SU-DHL-6 (cell line): ENCODE data around the gene HMGA1.
"Not testable (repeated sequence)": the region's sequence is repeated elsewhere in the genome, so short reads cannot be mapped to it uniquely, and the experiment has no call there.

Experiments used
- H2AFZ ChIP-seq: fragments of 200-600 bp; sonication (generic); 2 replicates; pipeline ENCODE4 v1.6.1; 2014; ENCODE audit warnings: low read depth, mild to moderate bottlenecking, moderate library complexity, mixed read lengths, antibody characterized with exemption, low read length; ENCODE audit not compliant: severe bottlenecking
- H3F3A ChIP-seq: fragments of 200-600 bp; shearing (Covaris generic); 2 replicates; pipeline ENCODE4 v1.6.0; 2016; ENCODE audit warnings: antibody characterized with exemption, mild to moderate bottlenecking; ENCODE audit not compliant: insufficient read depth
- H3K27ac ChIP-seq: fragments of 200-600 bp; sonication (generic); 2 replicates; pipeline ENCODE4 v1.5.1; 2016; ENCODE audit warnings: low read depth, mild to moderate bottlenecking, low read length, moderate library complexity, mixed read lengths
- H3K27me3 ChIP-seq: fragments of 200-600 bp; sonication (generic), shearing (Covaris generic); 2 replicates; pipeline ENCODE4 v1.6.0; 2014; ENCODE audit warnings: mild to moderate bottlenecking, low read length
- H3K36me3 ChIP-seq: fragments of 200-600 bp; sonication (generic); 2 replicates; pipeline ENCODE4 v1.6.1; 2014; ENCODE audit warnings: mild to moderate bottlenecking, low read length, mixed read lengths
- H3K4me2 ChIP-seq: fragments of 300-600, 200-600 bp; shearing (Covaris generic), sonication (generic); 2 replicates; pipeline ENCODE4 v1.6.0; 2014; ENCODE audit warnings: low read length, low read depth, mild to moderate bottlenecking; ENCODE audit not compliant: poor library complexity, severe bottlenecking
- H3K4me3 ChIP-seq: fragments of 200-600 bp; sonication (generic); 2 replicates; pipeline ENCODE4 v1.5.1; 2014; ENCODE audit warnings: antibody characterized with exemption, low read length, mild to moderate bottlenecking, mixed read lengths; ENCODE audit not compliant: insufficient read depth, poor library complexity, severe bottlenecking
- H3K79me2 ChIP-seq: fragments of 200-600 bp; sonication (generic); 2 replicates; pipeline ENCODE4 v1.6.1; 2014; ENCODE audit warnings: mild to moderate bottlenecking, low read length, moderate library complexity; ENCODE audit not compliant: insufficient read depth
- H3K9ac ChIP-seq: fragments of 200-600 bp; sonication (generic); 2 replicates; pipeline ENCODE4 v1.7.0; 2014; ENCODE audit warnings: mild to moderate bottlenecking, low read length
- H3K9me2 ChIP-seq: fragments of 200-600 bp; sonication (generic); replicated peaks from 2 replicates; pipeline ENCODE4 v1.6.1; 2014; ENCODE audit warnings: low read length; ENCODE audit not compliant: insufficient read depth
- H3K9me3 ChIP-seq: fragments of 200-600 bp; sonication (generic); 2 replicates; pipeline ENCODE4 v1.6.1; 2014; ENCODE audit warnings: low read length, mixed read lengths; ENCODE audit not compliant: insufficient read depth
- H4K20me1 ChIP-seq: fragments of 200-600 bp; sonication (generic); 2 replicates; pipeline ENCODE4 v1.6.1; 2014; ENCODE audit warnings: low read depth, mild to moderate bottlenecking, antibody characterized with exemption, low read length, moderate library complexity, mixed read lengths
- EZH2phosphoT487 ChIP-seq: fragments of 200-600 bp; sonication (generic), shearing (Covaris generic); conservative IDR thresholded peaks from 2 replicates; pipeline ENCODE4 v1.6.1; 2018; ENCODE audit warnings: mild to moderate bottlenecking, antibody characterized with exemption, low read length, moderate library complexity, mixed read lengths
- TF ChIP-seq, protein P1 (sequence below): fragments of 200-600 bp; sonication (generic); IDR thresholded peaks from one replicate; pipeline ENCODE4 v1.5.1; 2017; ENCODE audit warnings: antibody characterized with exemption, mild to moderate bottlenecking, low read length, moderate library complexity; ENCODE audit not compliant: insufficient read depth, poor library complexity, severe bottlenecking

The HMGA1 gene

DNA sequence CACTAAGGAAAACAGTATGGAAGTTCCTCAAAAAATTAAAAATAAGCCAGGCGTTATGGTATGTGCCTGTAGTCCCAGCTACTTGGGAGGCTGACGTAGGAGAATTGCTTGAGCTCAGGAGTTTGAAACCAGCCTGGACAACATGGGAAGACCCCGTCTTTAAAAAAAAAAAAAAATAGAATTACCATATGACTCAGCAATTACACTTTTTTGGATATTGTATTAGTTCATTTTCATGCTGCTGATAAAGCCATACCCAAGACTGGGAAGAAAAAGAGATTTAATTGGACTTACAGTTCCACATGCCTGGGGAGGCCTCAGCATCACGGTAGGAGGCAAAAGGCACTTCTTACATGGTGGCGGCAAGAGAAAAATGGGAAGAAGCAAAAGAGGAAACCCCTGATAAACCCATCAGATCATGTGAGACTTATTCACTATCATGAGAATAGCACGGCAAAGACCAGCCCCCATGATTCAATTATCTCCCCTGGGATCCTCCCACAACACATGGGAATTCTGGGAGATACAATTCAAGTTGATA lies 22.9 kb downstream of the HMGA1 start:
- Histone ChIP-seq H3K36me3 (no peaks in the 10 kb centered on the region), H3K4me3 (no peak overlapping the region), H2AFZ (no peak overlapping the region), H3K27me3 (no peaks in the 10 kb centered on the region), H3K79me2 (no peaks in the 10 kb centered on the region), H3F3A (no peaks in the 10 kb centered on the region), H3K9me2 (no peaks in the 10 kb centered on the region), H3K4me2 (no peak overlapping the region), H4K20me1 (no peaks in the 10 kb centered on the region), H3K9ac (no peak overlapping the region), H3K27ac (no peak overlapping the region), H3K9me3 (no peaks in the 10 kb centered on the region)
- TF ChIP-seq, protein P1, sequence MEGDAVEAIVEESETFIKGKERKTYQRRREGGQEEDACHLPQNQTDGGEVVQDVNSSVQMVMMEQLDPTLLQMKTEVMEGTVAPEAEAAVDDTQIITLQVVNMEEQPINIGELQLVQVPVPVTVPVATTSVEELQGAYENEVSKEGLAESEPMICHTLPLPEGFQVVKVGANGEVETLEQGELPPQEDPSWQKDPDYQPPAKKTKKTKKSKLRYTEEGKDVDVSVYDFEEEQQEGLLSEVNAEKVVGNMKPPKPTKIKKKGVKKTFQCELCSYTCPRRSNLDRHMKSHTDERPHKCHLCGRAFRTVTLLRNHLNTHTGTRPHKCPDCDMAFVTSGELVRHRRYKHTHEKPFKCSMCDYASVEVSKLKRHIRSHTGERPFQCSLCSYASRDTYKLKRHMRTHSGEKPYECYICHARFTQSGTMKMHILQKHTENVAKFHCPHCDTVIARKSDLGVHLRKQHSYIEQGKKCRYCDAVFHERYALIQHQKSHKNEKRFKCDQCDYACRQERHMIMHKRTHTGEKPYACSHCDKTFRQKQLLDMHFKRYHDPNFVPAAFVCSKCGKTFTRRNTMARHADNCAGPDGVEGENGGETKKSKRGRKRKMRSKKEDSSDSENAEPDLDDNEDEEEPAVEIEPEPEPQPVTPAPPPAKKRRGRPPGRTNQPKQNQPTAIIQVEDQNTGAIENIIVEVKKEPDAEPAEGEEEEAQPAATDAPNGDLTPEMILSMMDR = no peak
- TF ChIP-seq EZH2phosphoT487 = no peak

DNA sequence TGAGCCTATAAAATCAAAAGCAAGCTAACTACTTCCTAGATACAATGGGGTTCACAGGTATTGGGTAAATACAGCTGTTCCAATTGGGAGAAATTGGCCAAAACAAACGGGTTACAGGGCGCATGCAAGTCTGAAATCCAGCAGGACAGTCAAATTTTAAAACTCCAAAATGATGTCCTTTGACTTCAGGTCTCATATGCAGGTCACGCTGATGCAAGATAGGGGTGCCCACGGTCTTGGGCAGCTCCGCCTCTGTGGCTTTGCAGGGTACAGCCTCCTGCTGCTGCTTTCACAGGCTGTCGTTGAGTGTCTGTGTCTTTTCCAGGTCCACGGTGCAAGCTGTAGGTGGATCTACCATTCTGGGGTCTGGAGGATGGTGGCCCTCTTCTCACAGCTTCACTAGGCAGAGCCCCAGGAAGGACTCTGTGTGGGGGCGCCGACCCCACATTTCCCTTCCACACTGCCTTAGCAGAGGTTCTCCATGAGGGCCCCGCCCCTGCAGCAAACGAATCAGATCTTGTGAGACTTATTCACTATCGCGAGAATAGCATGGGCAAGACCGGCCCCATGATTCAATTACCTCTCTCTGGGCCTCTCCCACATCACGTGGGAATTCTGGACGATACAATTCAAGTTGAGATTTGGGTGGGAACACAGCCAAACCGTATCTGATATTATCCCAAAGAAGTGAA lies 24.0 kb downstream of the HMGA1 start:
- no peak overlapping the region for H3K27ac ChIP-seq
- no peaks in the 10 kb centered on the region for H3K79me2 ChIP-seq
- H4K20me1 ChIP-seq = no peaks in the 10 kb centered on the region
- no peaks in the 10 kb centered on the region for H3F3A ChIP-seq
- H3K9me3 ChIP-seq = no peaks in the 10 kb centered on the region
- H3K9ac ChIP-seq = no peak overlapping the region
- no peak overlapping the region for H3K4me3 ChIP-seq
- TF ChIP-seq EZH2phosphoT487 = no peak
- TF ChIP-seq, protein P1 = no peak
- no peaks in the 10 kb centered on the region for H3K9me2 ChIP-seq
- H3K27me3 ChIP-seq = no peaks in the 10 kb centered on the region
- no peak overlapping the region for H2AFZ ChIP-seq
- no peak overlapping the region for H3K4me2 ChIP-seq
- H3K36me3 ChIP-seq = no peaks in the 10 kb centered on the region

DNA sequence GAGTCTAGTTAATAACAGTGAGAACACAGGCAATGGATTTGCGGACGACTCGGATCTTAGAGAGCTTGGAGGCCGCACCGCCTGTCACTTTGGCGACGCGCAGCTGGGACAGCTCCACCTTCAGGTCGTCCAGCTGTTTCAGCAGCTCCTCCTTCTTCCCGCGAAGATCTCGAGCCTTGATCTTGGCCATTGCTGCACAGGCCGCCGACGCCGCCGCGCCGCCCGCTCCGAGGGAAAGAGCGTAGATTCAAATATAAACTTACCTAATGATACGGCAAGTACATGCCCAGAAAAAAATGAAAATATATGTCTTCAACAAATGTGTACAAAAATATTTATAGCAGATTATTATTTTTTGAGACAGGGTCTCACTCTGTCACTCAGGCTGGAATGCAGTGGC lies 26.8 kb downstream of the HMGA1 start:
- not testable (repeated sequence) for H3K79me2 ChIP-seq, H4K20me1 ChIP-seq, H3K9me3 ChIP-seq

DNA sequence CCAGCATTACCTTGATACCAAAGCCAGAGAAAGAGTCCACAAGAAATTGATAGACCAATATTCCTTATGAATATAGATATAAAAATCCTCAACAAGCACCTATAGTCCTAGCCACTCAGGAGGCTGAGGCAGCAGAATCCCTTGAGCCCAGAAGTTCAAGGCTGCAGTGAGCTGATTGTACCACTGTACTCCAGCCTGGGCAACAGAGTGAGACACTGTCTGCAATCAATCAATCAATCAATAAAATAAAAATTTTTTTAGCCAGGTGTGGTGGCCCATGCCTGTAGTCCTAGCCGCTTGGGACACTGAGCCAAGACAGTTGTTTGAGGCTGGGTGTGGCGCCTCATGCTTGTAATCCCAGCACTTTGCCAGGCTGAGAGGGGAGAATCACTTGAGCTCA lies 31.1 kb downstream of the HMGA1 start:
- no peak overlapping the region for H3K27ac ChIP-seq
- TF ChIP-seq, protein P1 = no peak
- no peak for TF ChIP-seq EZH2phosphoT487
- no peak overlapping the region for H3K4me2 ChIP-seq
- H4K20me1 ChIP-seq = no peaks in the 10 kb centered on the region
- H3K9me3 ChIP-seq = no peaks in the 10 kb centered on the region
- H3K79me2 ChIP-seq = no peaks in the 10 kb centered on the region
- H2AFZ ChIP-seq = no peak overlapping the region
- H3K9ac ChIP-seq = no peak overlapping the region
- H3K9me2 ChIP-seq = no peaks in the 10 kb centered on the region
- no peaks in the 10 kb centered on the region for H3F3A ChIP-seq
- H3K36me3 ChIP-seq = no peaks in the 10 kb centered on the region
- H3K27me3 ChIP-seq = no peaks in the 10 kb centered on the region
- H3K4me3 ChIP-seq = no peak overlapping the region

More for the DNA sequence above, 26.8 kb downstream of the HMGA1 start:
- H3K27ac ChIP-seq, H3K36me3 ChIP-seq, H3K9ac ChIP-seq, H3K4me2 ChIP-seq, H3K9me2 ChIP-seq, H3K27me3 ChIP-seq, H2AFZ ChIP-seq, H3K4me3 ChIP-seq, H3F3A ChIP-seq: not testable (repeated sequence)

DNA sequence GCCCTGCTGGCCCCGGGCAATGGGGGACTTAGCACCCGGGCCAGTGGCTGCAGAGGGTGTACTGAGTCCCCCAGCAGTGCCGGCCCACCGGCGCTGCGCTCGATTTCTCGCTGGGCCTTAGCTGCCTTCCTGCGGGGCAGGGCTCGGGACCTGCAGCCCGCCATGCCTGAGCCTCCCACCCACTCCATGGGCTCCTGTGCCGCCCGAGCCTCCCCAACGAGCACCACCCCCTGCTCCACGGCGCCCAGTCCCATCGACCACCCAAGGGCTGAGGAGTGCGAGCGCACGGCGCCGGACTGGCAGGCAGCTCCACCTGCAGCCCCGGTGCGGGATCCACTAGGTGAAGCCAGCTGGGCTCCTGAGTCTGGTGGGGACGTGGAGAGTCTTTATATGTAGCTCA lies 32.5 kb downstream of the HMGA1 start:
- not testable (repeated sequence) for H3K79me2 ChIP-seq, H3K9ac ChIP-seq, H3K27me3 ChIP-seq, H2AFZ ChIP-seq, H3K9me3 ChIP-seq, H3K9me2 ChIP-seq, H4K20me1 ChIP-seq, H3F3A ChIP-seq, H3K4me3 ChIP-seq, H3K4me2 ChIP-seq, H3K27ac ChIP-seq, H3K36me3 ChIP-seq
